Nephron (organoid): Measurements from ENCODE around the gene ETDA.
"Not testable (repeated sequence)": the region's sequence is repeated elsewhere in the genome, so short reads cannot be mapped to it uniquely, and the experiment has no call there.

ENCODE experiments used
- H3K27ac Mint-ChIP-seq, 3 experiments: 2 replicates each; pipeline ENCODE4 v1.8.0; 2020; ENCODE audit warnings: mixed read lengths in 3 of 3, mild to moderate bottlenecking in 2 of 3, moderate library complexity in 1 of 3
- H3K27me3 Mint-ChIP-seq: 2 replicates; pipeline ENCODE4 v1.8.0; 2021; ENCODE audit warnings: low read depth, mild to moderate bottlenecking, moderate library complexity, mixed read lengths
- H3K36me3 Mint-ChIP-seq: 2 replicates; pipeline ENCODE4 v1.8.0; 2020; ENCODE audit warnings: low read depth, mixed read lengths
- H3K4me1 Mint-ChIP-seq: 2 replicates; pipeline ENCODE4 v1.8.0; 2020; ENCODE audit warnings: mixed read lengths
- H3K4me3 Mint-ChIP-seq, 3 experiments: 2 replicates each; pipeline ENCODE4 v1.8.0; 2020; ENCODE audit warnings: mild to moderate bottlenecking in 3 of 3, mixed read lengths in 3 of 3, moderate library complexity in 2 of 3
- H3K9me3 Mint-ChIP-seq: 2 replicates; pipeline ENCODE4 v1.8.0; 2020; ENCODE audit warnings: mixed read lengths
- TF ChIP-seq, protein P1 (sequence below), 3 experiments: fragments of 200-600 bp; sonication (generic); IDR thresholded peaks; one replicate each; pipeline ENCODE4 v1.5.0; 2021; ENCODE audit warnings: antibody characterized with exemption in 3 of 3; ENCODE audit not compliant: unreplicated experiment in 3 of 3

ETDA gene

DNA sequence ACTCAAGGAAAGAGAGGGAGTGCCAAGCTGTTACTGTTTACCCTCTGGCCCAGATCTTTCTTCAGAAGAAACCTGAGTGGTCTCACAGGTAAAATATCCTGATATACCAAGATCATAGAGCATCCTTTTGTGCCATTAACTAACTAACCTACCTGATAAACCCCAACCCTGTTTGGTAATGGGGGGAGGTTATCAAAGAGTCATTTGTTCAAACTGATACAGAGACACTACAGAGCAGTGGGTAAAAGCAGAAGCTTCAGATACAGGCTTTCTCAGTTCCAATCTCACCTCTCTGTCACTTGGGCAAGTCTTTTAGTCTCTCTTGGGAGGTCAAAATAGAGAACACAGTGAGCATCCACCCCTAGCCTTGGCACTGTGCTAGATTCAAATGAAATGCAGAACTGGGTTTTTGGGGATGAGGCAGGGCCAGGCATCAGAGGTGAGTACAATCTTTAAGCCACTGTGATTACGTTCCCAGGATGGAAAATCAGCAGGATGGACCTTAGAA is at the start of gene ETDA:
TSS of gene ETDA (plus strand) at position 51 of the 508 bp plus-strand sequence. CDS start 1,216 bp downstream, outside the sequence.
- H3K27me3 Mint-ChIP-seq, H3K27ac Mint-ChIP-seq, H3K4me1 Mint-ChIP-seq, H3K4me3 Mint-ChIP-seq, H3K36me3 Mint-ChIP-seq, H3K9me3 Mint-ChIP-seq: not testable (repeated sequence)

DNA sequence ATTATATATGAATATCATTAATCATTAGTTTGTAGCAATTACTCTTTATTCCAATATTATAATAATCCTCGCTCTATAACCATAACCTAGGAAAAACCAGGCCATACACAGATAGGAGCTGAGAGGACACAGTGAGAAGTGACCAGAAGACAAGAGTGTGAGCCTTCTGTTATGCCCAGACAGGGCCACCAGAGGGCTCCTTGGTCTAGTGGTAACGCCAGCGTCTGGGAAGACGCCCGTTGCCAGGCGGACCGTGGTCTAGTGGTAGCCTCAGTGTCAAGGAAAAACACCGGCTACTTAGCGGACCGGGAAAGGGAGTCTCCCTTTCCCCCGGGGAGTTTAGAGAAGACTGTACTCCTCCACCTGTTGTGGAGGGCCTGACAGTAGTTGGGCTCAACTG is 45.4 kb upstream of the ETDA start:
- H3K4me1 Mint-ChIP-seq, H3K4me3 Mint-ChIP-seq, H3K36me3 Mint-ChIP-seq, H3K27ac Mint-ChIP-seq, H3K27me3 Mint-ChIP-seq: not testable (repeated sequence)
- TF ChIP-seq, protein P1, sequence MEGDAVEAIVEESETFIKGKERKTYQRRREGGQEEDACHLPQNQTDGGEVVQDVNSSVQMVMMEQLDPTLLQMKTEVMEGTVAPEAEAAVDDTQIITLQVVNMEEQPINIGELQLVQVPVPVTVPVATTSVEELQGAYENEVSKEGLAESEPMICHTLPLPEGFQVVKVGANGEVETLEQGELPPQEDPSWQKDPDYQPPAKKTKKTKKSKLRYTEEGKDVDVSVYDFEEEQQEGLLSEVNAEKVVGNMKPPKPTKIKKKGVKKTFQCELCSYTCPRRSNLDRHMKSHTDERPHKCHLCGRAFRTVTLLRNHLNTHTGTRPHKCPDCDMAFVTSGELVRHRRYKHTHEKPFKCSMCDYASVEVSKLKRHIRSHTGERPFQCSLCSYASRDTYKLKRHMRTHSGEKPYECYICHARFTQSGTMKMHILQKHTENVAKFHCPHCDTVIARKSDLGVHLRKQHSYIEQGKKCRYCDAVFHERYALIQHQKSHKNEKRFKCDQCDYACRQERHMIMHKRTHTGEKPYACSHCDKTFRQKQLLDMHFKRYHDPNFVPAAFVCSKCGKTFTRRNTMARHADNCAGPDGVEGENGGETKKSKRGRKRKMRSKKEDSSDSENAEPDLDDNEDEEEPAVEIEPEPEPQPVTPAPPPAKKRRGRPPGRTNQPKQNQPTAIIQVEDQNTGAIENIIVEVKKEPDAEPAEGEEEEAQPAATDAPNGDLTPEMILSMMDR (IDR thresholded peaks at IDR 0.05; ENCODE audit: unreplicated experiment in 3 of 3): peak in 1 of 3 experiments; percentile 36
- H3K9me3 Mint-ChIP-seq: peaks cover 30% of the 10 kb centered on the region

DNA sequence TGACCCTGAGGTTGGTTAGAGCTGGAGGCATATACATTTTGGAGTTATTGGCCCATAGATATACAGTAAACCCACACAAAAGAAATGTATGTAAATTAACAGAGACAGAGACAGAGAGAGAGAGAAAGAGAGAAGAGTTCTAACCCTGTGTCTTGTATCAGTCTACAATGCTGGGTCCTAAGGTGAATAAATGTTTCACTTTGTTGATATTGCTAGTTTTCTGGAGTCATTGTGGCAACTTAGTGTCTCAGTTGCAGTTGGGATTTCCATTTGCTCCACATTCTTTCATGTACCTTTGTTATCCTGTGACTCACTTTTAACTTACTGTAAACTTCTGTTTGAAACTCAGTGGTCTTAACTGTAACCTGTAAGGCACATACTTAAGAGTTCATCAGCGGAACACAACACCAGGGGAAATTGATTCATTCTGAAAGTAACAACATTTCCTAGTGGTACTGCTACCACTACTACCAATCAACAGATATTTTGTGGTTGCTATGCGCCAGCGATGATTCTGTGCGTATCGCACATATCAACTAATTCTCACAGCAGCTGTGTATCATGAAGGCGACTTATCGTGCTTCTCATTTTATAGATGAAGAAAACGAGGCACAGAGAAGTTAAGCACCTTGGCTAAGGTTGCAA is 38.5 kb upstream of the ETDA start:
- Mint-ChIP-seq H3K27ac (no peak overlapping the region), H3K36me3 (no peaks in the 10 kb centered on the region), H3K27me3 (no peaks in the 10 kb centered on the region), H3K4me3 (no peak overlapping the region), H3K9me3 (peaks cover 14% of the 10 kb centered on the region), H3K4me1 (no peaks in the 10 kb centered on the region)
- TF ChIP-seq, protein P1 (IDR thresholded peaks at IDR 0.05; ENCODE audit: unreplicated experiment in 3 of 3): no peak

DNA sequence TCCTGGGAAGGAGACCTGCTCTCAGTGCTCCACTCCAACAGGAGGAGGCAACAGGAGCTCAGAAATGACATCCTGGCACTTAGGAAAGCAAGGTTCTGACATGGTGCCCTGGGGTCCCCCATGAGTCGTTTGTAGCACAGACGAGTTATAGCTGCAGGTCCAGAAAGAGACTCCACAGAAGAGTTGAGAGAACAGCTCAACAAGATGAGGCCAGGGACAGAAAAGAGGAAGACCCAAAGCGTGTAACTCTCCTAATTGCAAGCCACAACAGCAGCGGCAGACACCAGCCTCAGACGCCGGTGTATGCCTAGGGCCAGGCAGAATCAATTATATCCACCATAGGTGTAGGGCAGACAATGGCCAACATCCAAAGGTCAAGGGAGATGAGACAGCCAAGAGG is 5.9 kb upstream of the ETDA start:
- not testable (repeated sequence) for H3K4me3 Mint-ChIP-seq, H3K36me3 Mint-ChIP-seq, H3K27ac Mint-ChIP-seq, H3K27me3 Mint-ChIP-seq, H3K4me1 Mint-ChIP-seq, H3K9me3 Mint-ChIP-seq

DNA sequence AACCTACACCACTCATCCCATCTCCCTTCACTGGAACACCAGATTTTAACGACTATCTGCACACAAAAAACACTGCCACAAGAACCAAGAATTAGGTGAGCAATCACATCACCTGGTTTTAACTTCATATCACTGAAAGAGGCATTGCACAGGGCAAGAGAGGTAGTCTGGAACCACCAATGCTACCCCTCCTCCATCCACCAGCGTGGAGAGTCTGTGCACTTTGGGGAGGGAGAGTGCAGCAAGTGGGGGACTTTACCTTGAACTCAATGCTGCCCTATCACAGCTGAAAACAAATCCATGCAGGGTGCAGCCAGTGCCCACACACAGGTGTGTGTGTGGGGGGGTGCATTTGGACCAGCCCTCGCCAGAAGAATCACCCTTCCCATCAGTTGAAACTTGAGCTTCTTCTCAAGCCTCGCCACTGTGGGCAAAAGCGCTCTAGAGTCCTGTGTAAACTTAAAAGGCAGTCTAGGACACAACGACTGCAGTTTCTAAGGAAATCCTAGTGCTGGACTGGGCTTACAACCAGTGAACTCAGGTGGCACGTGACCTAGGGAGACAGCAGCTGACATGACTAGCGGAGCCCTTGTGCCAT is 4.3 kb downstream of the ETDA start:
- peaks cover 16% of the 10 kb centered on the region for H3K9me3 Mint-ChIP-seq
- H3K36me3 Mint-ChIP-seq, H3K4me1 Mint-ChIP-seq, H3K4me3 Mint-ChIP-seq, H3K27ac Mint-ChIP-seq, H3K27me3 Mint-ChIP-seq: not testable (repeated sequence)

DNA sequence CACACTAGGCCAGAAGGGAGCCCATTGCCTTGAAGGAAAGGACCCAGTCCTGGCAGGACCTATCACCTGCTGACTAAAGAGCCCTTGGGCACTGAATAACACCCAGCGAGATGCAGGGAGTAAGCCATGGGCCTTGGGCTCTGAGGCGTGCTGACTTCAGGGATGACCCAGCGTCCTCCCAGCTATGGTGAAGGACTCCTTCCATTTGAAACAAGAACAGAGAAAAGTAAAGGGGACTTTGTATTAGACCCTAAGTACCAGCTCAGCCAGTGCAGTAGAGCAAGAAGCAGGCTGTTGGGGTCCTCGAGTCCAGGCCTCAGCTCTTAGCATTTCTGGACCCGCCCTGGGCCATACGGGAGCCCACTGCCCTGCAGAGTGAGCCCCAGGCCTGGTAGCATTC is 5.1 kb downstream of the ETDA start:
- Mint-ChIP-seq H3K36me3 (no peaks in the 10 kb centered on the region), H3K27ac (no peak overlapping the region), H3K4me1 (no peaks in the 10 kb centered on the region), H3K4me3 (no peak overlapping the region), H3K27me3 (no peaks in the 10 kb centered on the region), H3K9me3 (peaks cover 18% of the 10 kb centered on the region)
- TF ChIP-seq, protein P1 (IDR thresholded peaks at IDR 0.05; ENCODE audit: unreplicated experiment in 3 of 3): no peak

DNA sequence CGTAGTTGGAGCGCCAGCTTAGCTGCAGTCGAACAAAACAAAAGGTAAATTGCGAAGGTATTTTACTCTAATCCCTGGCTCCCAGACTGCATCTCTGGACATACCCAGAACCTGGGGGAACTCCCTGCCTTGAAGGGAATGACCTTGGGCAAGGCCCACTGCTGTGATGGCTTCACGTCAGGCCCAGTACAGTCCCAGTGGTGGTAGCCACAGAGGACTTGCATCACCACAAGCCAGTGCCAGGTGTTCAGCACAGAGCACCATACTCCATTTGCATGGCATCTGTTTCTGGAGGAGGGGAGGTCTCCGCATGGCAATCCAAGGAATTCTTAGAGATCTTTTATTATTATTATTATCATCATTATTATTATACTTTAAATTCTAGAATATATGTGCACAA is 5.6 kb downstream of the ETDA start:
- Mint-ChIP-seq H3K36me3 (no peaks in the 10 kb centered on the region), H3K27ac (no peak overlapping the region), H3K4me3 (no peak overlapping the region), H3K27me3 (no peaks in the 10 kb centered on the region), H3K4me1 (no peaks in the 10 kb centered on the region), H3K9me3 (peaks cover 23% of the 10 kb centered on the region)
- TF ChIP-seq, protein P1 (IDR thresholded peaks at IDR 0.05; ENCODE audit: unreplicated experiment in 3 of 3): no peak

DNA sequence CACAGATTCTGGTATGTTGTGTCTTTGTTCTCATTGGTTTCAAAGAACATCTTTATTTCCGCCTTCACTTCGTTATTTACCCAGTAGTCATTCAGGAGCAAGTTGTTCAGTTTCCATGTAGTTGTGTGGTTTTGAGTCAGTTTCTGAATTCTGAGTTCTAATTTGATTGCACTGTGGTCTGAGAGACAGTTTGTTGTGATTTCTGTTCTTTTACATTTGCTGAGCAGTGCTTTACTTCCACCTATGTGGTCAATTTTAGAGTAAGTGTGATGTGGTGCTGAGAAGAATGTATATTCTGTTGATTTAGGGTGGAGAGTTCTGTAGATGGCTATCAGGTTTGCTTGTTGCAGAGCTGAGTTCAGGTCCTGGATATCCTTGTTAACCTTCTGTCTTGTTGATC is 9.1 kb downstream of the ETDA start:
- H3K27ac Mint-ChIP-seq, H3K4me3 Mint-ChIP-seq, H3K27me3 Mint-ChIP-seq, H3K4me1 Mint-ChIP-seq, H3K36me3 Mint-ChIP-seq: not testable (repeated sequence)
- H3K9me3 Mint-ChIP-seq: peaks cover 42% of the 10 kb centered on the region

DNA sequence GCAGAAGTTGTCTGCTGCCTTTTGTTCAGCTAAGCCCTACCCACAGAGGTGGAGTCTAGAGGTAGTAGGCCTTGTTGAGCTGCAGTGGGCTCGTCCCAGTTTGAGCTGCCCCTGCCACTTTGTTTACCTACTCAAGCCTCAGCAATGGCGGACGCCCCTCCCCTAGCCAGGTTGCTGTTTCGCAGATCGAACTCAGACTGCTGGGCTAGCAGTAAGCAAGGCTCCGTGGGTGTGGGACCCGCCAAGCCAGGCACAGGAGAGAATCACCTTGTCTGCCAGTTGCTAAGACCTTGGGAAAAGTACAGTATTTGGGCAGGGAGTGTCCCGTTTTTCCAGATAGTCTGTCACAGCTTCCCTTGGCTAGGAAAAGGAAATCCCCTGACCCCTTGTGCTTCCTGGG is 11.5 kb downstream of the ETDA start:
- H3K27ac Mint-ChIP-seq, H3K36me3 Mint-ChIP-seq, H3K27me3 Mint-ChIP-seq, H3K4me1 Mint-ChIP-seq, H3K4me3 Mint-ChIP-seq: not testable (repeated sequence)
- peaks cover 63% of the 10 kb centered on the region for H3K9me3 Mint-ChIP-seq
